Fibroblast of villous mesenchyme (primary cell): ENCODE data around the gene DYNC1LI1. TPM values are rescaled to one million over a fixed set of nuclear protein-coding genes. Genes with fewer than 3 reads are reported as not detected.
A peak's percentile ranks its signal among the peaks of the same experiment; 100 is the strongest.

Experiments
- DNase-seq: peaks from one replicate; pipeline ENCODE4 v3.0.0-alpha.2; 2010; ENCODE audit warnings: low read depth
- H3K4me3 ChIP-seq: 2 replicates; pipeline ENCODE4 v1.5.1; 2011; ENCODE audit warnings: low read depth, mild to moderate bottlenecking, low read length
- CTCF ChIP-seq: IDR thresholded peaks from 2 replicates; pipeline ENCODE4 v1.5.1; 2012; ENCODE audit warnings: low read depth, mild to moderate bottlenecking, low read length; ENCODE audit not compliant: insufficient read depth
- total RNA-seq: library from RNA; depleted of rRNA; stranded (reverse); fragments of >200 nt; gene quantifications from 2 replicates; pipeline ENCODE4 v1.2.3, GENCODE V29; 2012

DYNC1LI1 gene
- 32.2 and 50.1 TPM in 2 replicates for total RNA-seq

- H3K4me3 ChIP-seq: peak within 1 kb of the TSS; percentile 89
- DNase-seq: peak; percentile 93
- no peak for TF ChIP-seq CTCF
These were observed at the start of gene DYNC1LI1 for GRCh38 chr3:32570421-32571191. Gene DYNC1LI1 (minus strand): TSS chr3:32570858. CDS start chr3:32570770, 88 bp downstream.

- TF ChIP-seq CTCF: no peak
- no peak overlapping the region for H3K4me3 ChIP-seq
- no peak for DNase-seq
These were observed 48.7 kb upstream of the DYNC1LI1 start for GRCh38 chr3:32619395-32619794.

- TF ChIP-seq CTCF: no peak
- no peak for DNase-seq
- no peak overlapping the region for H3K4me3 ChIP-seq
These were observed 45.8 kb upstream of the DYNC1LI1 start for GRCh38 chr3:32616267-32616962.

GRCh38 chr3:32614956-32615355 lies 44.3 kb upstream of the DYNC1LI1 start:
- DNase-seq: peak; percentile 33
- H3K4me3 ChIP-seq: no peak overlapping the region
- no peak for TF ChIP-seq CTCF

- no peak overlapping the region for H3K4me3 ChIP-seq
- no peak for TF ChIP-seq CTCF
- DNase-seq: no peak
These were observed 42.5 kb upstream of the DYNC1LI1 start for GRCh38 chr3:32613183-32613582.

GRCh38 chr3:32612547-32612946 lies 41.9 kb upstream of the DYNC1LI1 start:
- TF ChIP-seq CTCF: no peak
- DNase-seq: no peak
- no peak overlapping the region for H3K4me3 ChIP-seq
